CD4-positive, alpha-beta T cell (primary cell): Measurements from ENCODE around the gene LRRTM2. TPM values are rescaled to one million over a fixed set of nuclear protein-coding genes. Genes with fewer than 3 reads are reported as not detected.

ENCODE experiments used
- ATAC-seq: fragments of 200-7000 bp; cut with Tn5 transposase; one replicate; pipeline ENCODE4 v1.10.0; 2022; ENCODE audit warnings: mild to moderate bottlenecking; ENCODE audit not compliant: poor library complexity
- CTCF ChIA-PET: fragments of 350-600 bp; sonication (Branson Sonifier 250); formaldehyde crosslinking; loops from one replicate; lab custom pipeline; 2021; ENCODE audit warnings: antibody characterized with exemption, inconsistent platforms; lab: Charles Lee
- POLR2A ChIA-PET: fragments of 350-600 bp; sonication (Branson Sonifier 250); formaldehyde crosslinking; loops from one replicate; lab custom pipeline; 2021; ENCODE audit warnings: antibody characterized with exemption, inconsistent platforms; lab: Charles Lee
- DNase-seq, 14 experiments: peaks; one replicate each; pipeline ENCODE4 v3.0.0-alpha.2; 2013 to 2020; ENCODE audit warnings: mixed read lengths in 2 of 14
- H3K27ac ChIP-seq, 2 donors: one replicate each; pipeline versions ENCODE4 v1.5.1 to v1.7.0; 2013; ENCODE audit warnings: low read length in 2 of 2, low read depth in 1 of 2, mild to moderate bottlenecking in 1 of 2
- H3K27me3 ChIP-seq, 2 experiments: 1 replicate in 1 of 2; 2 replicates in 1 of 2; pipeline versions ENCODE4 v1.6.1 to v1.7.0; 2013; ENCODE audit warnings: low read length in 2 of 2, control low read depth in 1 of 2, mild to moderate bottlenecking in 1 of 2, moderate library complexity in 1 of 2; ENCODE audit not compliant: insufficient read depth in 2 of 2, control insufficient read depth in 1 of 2
- H3K36me3 ChIP-seq: one replicate; pipeline ENCODE4 v1.6.1; 2013; ENCODE audit warnings: low read length, control low read depth; ENCODE audit not compliant: insufficient read depth
- H3K4me1 ChIP-seq: one replicate; pipeline ENCODE4 v1.6.1; 2013; ENCODE audit warnings: low read length, control low read depth; ENCODE audit not compliant: insufficient read depth
- H3K4me3 ChIP-seq: one replicate; pipeline ENCODE4 v1.5.1; 2013; ENCODE audit warnings: mild to moderate bottlenecking, low read length, moderate library complexity
- H3K9me3 ChIP-seq, 2 experiments: 1 replicate in 1 of 2; 2 replicates in 1 of 2; pipeline versions ENCODE4 v1.6.1 to v1.7.0; 2013; ENCODE audit warnings: low read length in 2 of 2, mild to moderate bottlenecking in 2 of 2, control low read depth in 1 of 2, moderate library complexity in 1 of 2; ENCODE audit not compliant: control insufficient read depth in 1 of 2, insufficient read depth in 1 of 2
- H3K27ac Mint-ChIP-seq: one replicate; pipeline ENCODE4 v1.8.0; 2020; ENCODE audit warnings: mixed read lengths
- H3K27me3 Mint-ChIP-seq: one replicate; pipeline ENCODE4 v1.8.0; 2021; ENCODE audit warnings: mixed read lengths
- H3K36me3 Mint-ChIP-seq: one replicate; pipeline ENCODE4 v1.8.0; 2021; ENCODE audit warnings: low read depth, mixed read lengths
- H3K4me1 Mint-ChIP-seq: one replicate; pipeline ENCODE4 v1.8.0; 2021; ENCODE audit warnings: low read depth, mixed read lengths
- H3K4me3 Mint-ChIP-seq: one replicate; pipeline ENCODE4 v1.8.0; 2020; ENCODE audit warnings: mild to moderate bottlenecking, mixed read lengths
- H3K9me3 Mint-ChIP-seq: one replicate; pipeline ENCODE4 v1.8.0; 2020; ENCODE audit warnings: mixed read lengths
- CTCF ChIP-seq: fragments of 200-600 bp; IDR thresholded peaks from one replicate; pipeline ENCODE4 v1.8.0; 2022; ENCODE audit warnings: antibody characterized with exemption, mild to moderate bottlenecking
- intact Hi-C, 2 experiments: fragments of 100-400 bp; cut with DNase I in 1 of 2; cut with micrococcal nuclease in 1 of 2; formaldehyde crosslinking; loops; one replicate each; pipeline versions ENCODE4 v1.15.1 to v1.9.0; 2023 to 2025; cut with DNase I, micrococcal nuclease
- total RNA-seq, 174 experiments: library from RNA in 2 of 174; stranded (reverse) in 2 of 174; gene quantifications; one replicate each; pipeline ENCODE4 v1.2.3 and lab custom pipeline; 2021 to 2026

Gene LRRTM2
- total RNA-seq, 2 experiments from 2014 or later = 0.03 to 0.22 TPM

GRCh38 chr5:138913773-138914172 is 38.6 kb upstream of the LRRTM2 start:
- Mint-ChIP-seq H3K9me3 (no peaks in the 10 kb centered on the region), H3K4me3 (no peak overlapping the region), H3K27me3 (no peaks in the 10 kb centered on the region), H3K27ac (no peak overlapping the region), H3K4me1 (no peaks in the 10 kb centered on the region), H3K36me3 (no peaks in the 10 kb centered on the region)
- Histone ChIP-seq H3K9me3 (no peaks in the 10 kb centered on the region), H3K4me1 (no peaks in the 10 kb centered on the region), H3K36me3 (no peaks in the 10 kb centered on the region), H3K4me3 (no peak overlapping the region), H3K27ac (no peak overlapping the region), H3K27me3 (no peaks in the 10 kb centered on the region)
- intact Hi-C loops = no loop called here
- no peak for TF ChIP-seq CTCF
- no peak for ATAC-seq
- CTCF ChIA-PET = no interaction called here
- no peak for DNase-seq
- POLR2A ChIA-PET = no interaction called here

GRCh38 chr5:138912093-138912492 is 37.0 kb upstream of the LRRTM2 start:
- CTCF ChIA-PET = no interaction called here

GRCh38 chr5:138911441-138911840 is 36.3 kb upstream of the LRRTM2 start:
- ATAC-seq (no peak), DNase-seq (no peak)
- ChIA-PET CTCF (no interaction called here), POLR2A (no interaction called here)
- no peaks in the 10 kb centered on the region for H3K4me1 Mint-ChIP-seq
- no peak for TF ChIP-seq CTCF
- no peak overlapping the region for H3K4me3 ChIP-seq
- no peaks in the 10 kb centered on the region for H3K9me3 ChIP-seq
- H3K27me3 Mint-ChIP-seq = no peaks in the 10 kb centered on the region
- H3K4me1 ChIP-seq = no peaks in the 10 kb centered on the region
- H3K9me3 Mint-ChIP-seq = no peaks in the 10 kb centered on the region
- no peaks in the 10 kb centered on the region for H3K36me3 ChIP-seq
- no peak overlapping the region for H3K4me3 Mint-ChIP-seq
- no peak overlapping the region for H3K27ac Mint-ChIP-seq
- H3K36me3 Mint-ChIP-seq = no peaks in the 10 kb centered on the region
- intact Hi-C loops = no loop called here
- no peak overlapping the region for H3K27ac ChIP-seq
- no peaks in the 10 kb centered on the region for H3K27me3 ChIP-seq

More at GRCh38 chr5:138912093-138912492, 37.0 kb upstream of the LRRTM2 start:
- POLR2A ChIA-PET = no interaction called here
- H3K4me1 Mint-ChIP-seq = no peaks in the 10 kb centered on the region
- ATAC-seq (no peak), DNase-seq (no peak)
- Histone ChIP-seq H3K27ac (no peak overlapping the region), H3K4me3 (no peak overlapping the region), H3K27me3 (no peaks in the 10 kb centered on the region), H3K36me3 (no peaks in the 10 kb centered on the region), H3K4me1 (no peaks in the 10 kb centered on the region), H3K9me3 (no peaks in the 10 kb centered on the region)
- intact Hi-C loops = no loop called here
- H3K27ac Mint-ChIP-seq = no peak overlapping the region
- H3K4me3 Mint-ChIP-seq = no peak overlapping the region
- no peaks in the 10 kb centered on the region for H3K27me3 Mint-ChIP-seq
- no peak for TF ChIP-seq CTCF
- H3K36me3 Mint-ChIP-seq = no peaks in the 10 kb centered on the region
- H3K9me3 Mint-ChIP-seq = no peaks in the 10 kb centered on the region
